Lower leg skin (tissue), 4 donors: ENCODE data around the gene RPL10. TPM values are rescaled to one million over a fixed set of nuclear protein-coding genes. Genes with fewer than 3 reads are reported as not detected.

Experiments used
- DNase-seq, 2 donors: peaks; one replicate each; pipeline ENCODE4 v3.0.0-alpha.2; 2019; ENCODE audit warnings: low spot score in 2 of 2
- H3K4me3 ChIP-seq: fragments of 200-600 bp; sonication (generic); 2 replicates; pipeline ENCODE4 v1.5.1; 2017; ENCODE audit warnings: mild to moderate bottlenecking, low read depth; ENCODE audit not compliant: poor library complexity, severe bottlenecking
- POLR2A ChIP-seq, 2 donors: fragments of 450-650 bp; IDR thresholded peaks; one replicate each; pipeline ENCODE4 v1.6.1; 2016 to 2017; ENCODE audit warnings: antibody characterized with exemption in 2 of 2, mild to moderate bottlenecking in 1 of 2, moderate library complexity in 1 of 2
- WGBS, 2 donors: methylation state at CpG; one replicate each; pipeline ENCODE4 v1.1.5; 2018; 5-methylcytosine and 5-hydroxymethylcytosine counted together
- intact Hi-C: fragments of 100-400 bp; cut with DNase I; formaldehyde crosslinking; loops from one replicate; pipeline ENCODE4 v1.15.0; 2023; ENCODE audit warnings: low total_unique reads
- total RNA-seq, 4 donors: library from RNA; depleted of rRNA; stranded (reverse); fragments of >200 nt; gene quantifications; one replicate each; pipeline ENCODE4 v1.1.0, GENCODE V29; 2016
- TF ChIP-seq, protein P1 (sequence below), 3 donors: fragments of 450-650 bp; IDR thresholded peaks; one replicate each; pipeline ENCODE4 v1.5.1; 2016; ENCODE audit warnings: antibody characterized with exemption in 3 of 3, mild to moderate bottlenecking in 3 of 3, moderate library complexity in 2 of 3

The RPL10 gene
- total RNA-seq, 4 donors from 2014 or later, result 3,266 to 8,500 (median 5,564) TPM

- no peak for TF ChIP-seq POLR2A (IDR thresholded peaks at IDR 0.05)
- TF ChIP-seq, protein P1, sequence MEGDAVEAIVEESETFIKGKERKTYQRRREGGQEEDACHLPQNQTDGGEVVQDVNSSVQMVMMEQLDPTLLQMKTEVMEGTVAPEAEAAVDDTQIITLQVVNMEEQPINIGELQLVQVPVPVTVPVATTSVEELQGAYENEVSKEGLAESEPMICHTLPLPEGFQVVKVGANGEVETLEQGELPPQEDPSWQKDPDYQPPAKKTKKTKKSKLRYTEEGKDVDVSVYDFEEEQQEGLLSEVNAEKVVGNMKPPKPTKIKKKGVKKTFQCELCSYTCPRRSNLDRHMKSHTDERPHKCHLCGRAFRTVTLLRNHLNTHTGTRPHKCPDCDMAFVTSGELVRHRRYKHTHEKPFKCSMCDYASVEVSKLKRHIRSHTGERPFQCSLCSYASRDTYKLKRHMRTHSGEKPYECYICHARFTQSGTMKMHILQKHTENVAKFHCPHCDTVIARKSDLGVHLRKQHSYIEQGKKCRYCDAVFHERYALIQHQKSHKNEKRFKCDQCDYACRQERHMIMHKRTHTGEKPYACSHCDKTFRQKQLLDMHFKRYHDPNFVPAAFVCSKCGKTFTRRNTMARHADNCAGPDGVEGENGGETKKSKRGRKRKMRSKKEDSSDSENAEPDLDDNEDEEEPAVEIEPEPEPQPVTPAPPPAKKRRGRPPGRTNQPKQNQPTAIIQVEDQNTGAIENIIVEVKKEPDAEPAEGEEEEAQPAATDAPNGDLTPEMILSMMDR (IDR thresholded peaks at IDR 0.05), result no peak
- H3K4me3 ChIP-seq, result no peak overlapping the region
- WGBS, 2 donors, result 12 to 44% methylated on average over 4 to 10 of the region's 10 CpGs
- intact Hi-C loops, result no loop called here
- no peak for DNase-seq
Observed at GRCh38 chrX:154443479-154443910, 45.3 kb downstream of the RPL10 start.

DNA sequence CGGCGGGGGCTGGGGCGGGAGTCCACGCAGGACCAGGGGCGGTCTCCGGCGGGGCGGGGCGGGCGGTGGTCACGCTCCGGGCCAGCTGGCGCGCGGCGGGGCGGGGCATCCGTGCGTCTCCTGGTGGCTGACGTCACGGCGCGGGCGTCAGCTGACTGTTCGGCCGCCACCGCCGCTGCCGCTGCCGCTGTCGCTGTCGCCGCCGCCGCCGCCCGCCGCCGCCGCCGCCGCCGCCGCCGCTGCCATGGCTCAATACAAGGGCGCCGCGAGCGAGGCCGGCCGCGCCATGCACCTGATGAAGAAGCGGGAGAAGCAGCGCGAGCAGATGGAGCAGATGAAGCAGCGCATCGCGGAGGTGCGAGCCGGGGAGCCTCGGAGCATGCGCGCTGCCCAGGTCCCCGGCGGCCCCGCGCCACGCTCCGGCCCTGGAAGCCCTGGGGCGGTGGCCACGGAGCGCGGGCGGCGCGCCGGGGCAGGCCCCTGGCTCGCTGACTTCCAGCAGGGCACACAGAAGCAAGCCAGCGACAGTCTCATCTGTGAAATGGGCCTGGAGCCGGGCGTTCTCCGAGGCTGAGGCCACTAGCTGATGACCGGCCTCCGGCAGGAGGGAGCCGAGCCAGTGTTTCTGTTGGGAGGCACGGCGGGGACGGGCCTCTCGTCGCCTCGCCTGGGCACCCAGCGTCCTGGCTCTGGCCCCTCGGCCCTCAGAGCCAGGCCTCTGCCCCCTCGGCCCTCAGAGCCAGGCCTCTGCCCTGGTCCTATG lies 46.0 kb downstream of the RPL10 start, which contains the start of gene FAM50A:
Gene FAM50A (plus strand): TSS at position 150 of the 763 bp plus-strand sequence. CDS start 95 bp downstream, at position 245.
- WGBS, 2 donors, result 50% methylated on average over 19 of the region's 94 CpGs; no CpG with 5 or more reads in 1 of the 2 donors
- peak within 1 kb of the TSS; percentile 33 for H3K4me3 ChIP-seq
- no peak for TF ChIP-seq POLR2A (IDR thresholded peaks at IDR 0.05)
- TF ChIP-seq, protein P1 (IDR thresholded peaks at IDR 0.05), result no peak
- intact Hi-C loops, result no loop called here
- DNase-seq, result peak; percentile 56 to 96

- H3K4me3 ChIP-seq, result peak overlapping the region; percentile 33
- no peak for DNase-seq
- intact Hi-C loops, result no loop called here
- TF ChIP-seq, protein P1 (IDR thresholded peaks at IDR 0.05), result no peak
- no peak for TF ChIP-seq POLR2A (IDR thresholded peaks at IDR 0.05)
- 53 to 60% methylated on average over 1 to 13 of the region's 13 CpGs for WGBS, 2 donors
Observed at GRCh38 chrX:154444755-154445246, 46.6 kb downstream of the RPL10 start.

GRCh38 chrX:154445776-154446175 lies 47.6 kb downstream of the RPL10 start:
- TF ChIP-seq POLR2A (IDR thresholded peaks at IDR 0.05), result no peak
- TF ChIP-seq, protein P1 (IDR thresholded peaks at IDR 0.05), result no peak
- no peak overlapping the region for H3K4me3 ChIP-seq
- WGBS, 2 donors, result 84 to 91% methylated on average over 6 to 15 of the region's 16 CpGs
- intact Hi-C loops, result no loop called here
- no peak for DNase-seq

DNA sequence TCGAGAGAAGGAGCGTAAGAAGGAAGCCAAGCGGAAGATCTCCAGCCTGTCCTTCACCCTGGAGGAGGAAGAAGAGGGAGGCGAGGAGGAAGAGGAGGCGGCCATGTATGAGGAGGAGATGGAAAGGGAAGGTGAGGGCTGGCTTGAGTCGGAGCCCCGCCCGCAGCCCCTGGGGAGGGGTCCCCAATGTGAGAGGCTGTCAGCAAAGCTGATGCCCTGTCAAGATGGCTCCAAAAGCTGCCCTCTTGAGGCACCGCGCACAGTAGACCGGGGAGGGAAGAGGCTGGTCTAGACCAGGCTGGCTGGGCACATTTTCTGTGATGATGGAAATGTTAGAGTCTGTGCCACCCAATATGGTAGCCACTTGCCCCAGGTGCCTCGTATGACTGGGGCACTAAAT lies 48.3 kb downstream of the RPL10 start:
- intact Hi-C loops, result no loop called here
- no peak overlapping the region for H3K4me3 ChIP-seq
- TF ChIP-seq, protein P1 (IDR thresholded peaks at IDR 0.05), result no peak
- TF ChIP-seq POLR2A (IDR thresholded peaks at IDR 0.05), result no peak
- DNase-seq, result no peak
- 90 to 95% methylated on average over 12 of the region's 12 CpGs for WGBS, 2 donors
